IMR-90 (cell line): ENCODE results near the gene PTPN13.

Experiments
- BHLHE40 ChIP-seq: fragments of 150-350 bp; IDR thresholded peaks from 2 replicates; pipeline ENCODE4 v1.6.1; 2016; ENCODE audit warnings: mild to moderate bottlenecking, low read depth, low read length
- CEBPB ChIP-seq: IDR thresholded peaks from 2 replicates; pipeline ENCODE4 v1.6.1; 2012; ENCODE audit warnings: low read depth, low read length, improper control_type of control experiment
- CTCF ChIP-seq: conservative IDR thresholded peaks from 2 replicates; pipeline ENCODE4 v1.5.1; 2012; ENCODE audit warnings: mild to moderate bottlenecking, low read depth, low read length, improper control_type of control experiment
- MAFK ChIP-seq: IDR thresholded peaks from 2 replicates; pipeline ENCODE4 v1.6.1; 2012; ENCODE audit warnings: low read depth, low read length, improper control_type of control experiment
- MAZ ChIP-seq: IDR thresholded peaks from 2 replicates; pipeline ENCODE4 v1.6.1; 2012; ENCODE audit warnings: low read depth, mild to moderate bottlenecking, low read length, improper control_type of control experiment, moderate library complexity, borderline replicate concordance
- MXI1 ChIP-seq: IDR thresholded peaks from 2 replicates; pipeline ENCODE4 v1.6.1; 2012; ENCODE audit warnings: low read depth, mild to moderate bottlenecking, low read length, moderate library complexity, borderline replicate concordance
- POLR2A ChIP-seq: IDR thresholded peaks from 2 replicates; pipeline ENCODE4 v1.6.1; 2012; ENCODE audit warnings: mild to moderate bottlenecking, low read depth, low read length
- RAD21 ChIP-seq: IDR thresholded peaks from 2 replicates; pipeline ENCODE4 v1.6.1; 2012; ENCODE audit warnings: low read length, improper control_type of control experiment
- RCOR1 ChIP-seq: IDR thresholded peaks from 2 replicates; pipeline ENCODE4 v1.6.1; 2012; ENCODE audit warnings: mild to moderate bottlenecking, low read length, improper control_type of control experiment; ENCODE audit not compliant: insufficient replicate concordance
- RFX5 ChIP-seq: IDR thresholded peaks from 2 replicates; pipeline ENCODE4 v1.8.0; 2012; ENCODE audit warnings: low read depth, mild to moderate bottlenecking, low read length, moderate library complexity
- SMC3 ChIP-seq: fragments of 150-350 bp; IDR thresholded peaks from 2 replicates; pipeline ENCODE4 v1.6.1; 2016; ENCODE audit warnings: low read depth, mild to moderate bottlenecking, antibody characterized with exemption, low read length, moderate library complexity

DNA sequence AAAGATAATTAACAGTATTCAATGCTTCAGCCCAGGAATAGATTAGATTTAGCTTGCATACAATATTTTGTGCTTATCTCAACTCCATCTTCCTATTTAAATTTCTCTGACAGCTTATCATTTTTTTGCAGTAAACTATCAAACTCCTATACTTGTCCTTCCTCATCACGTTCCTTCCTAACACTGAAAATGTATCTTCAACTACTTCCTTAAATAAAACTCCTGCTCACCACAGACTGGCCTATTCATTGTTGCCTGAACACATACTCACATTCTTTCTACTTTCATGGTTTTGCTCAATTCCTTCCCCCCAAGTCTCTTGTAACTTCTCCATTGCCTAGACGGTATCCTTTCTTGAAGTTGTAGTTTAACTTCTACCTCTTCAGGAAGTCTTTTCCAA lies 28.5 kb upstream of the PTPN13 start:
- TF ChIP-seq CTCF (no peak), POLR2A (no peak), RCOR1 (no peak), RAD21 (no peak), RFX5 (no peak), MXI1 (no peak), CEBPB (no peak), MAZ (no peak), SMC3 (no peak), BHLHE40 (no peak), MAFK (no peak)
